Frontal cortex (tissue), 4 donors: ENCODE data around the gene CXCL8. TPM values are rescaled to one million over a fixed set of nuclear protein-coding genes. Genes with fewer than 3 reads are reported as not detected.
A peak's percentile ranks its signal among the peaks of the same experiment; 100 is the strongest.
"Not testable (repeated sequence)": the region's sequence is repeated elsewhere in the genome, so short reads cannot be mapped to it uniquely, and the experiment has no call there.

Experiments used
- DNase-seq, 2 donors: peaks; one replicate each; pipeline ENCODE4 v3.0.0; 2012; ENCODE audit warnings: low spot score in 2 of 2
- FAIRE-seq: peaks from 2 replicates; lab custom pipeline; 2012; peaks lifted over from hg19 to GRCh38; lab: Jason Lieb, UNC
- total RNA-seq: library from RNA; depleted of rRNA; stranded (reverse); fragments of >200 nt; gene quantifications from one replicate; pipeline ENCODE4 v1.2.3, GENCODE V29; 2014
- donor health status: control.
- donor health status: control.
- donor health status: control.

CXCL8 gene
- 0.41 TPM for total RNA-seq

DNA sequence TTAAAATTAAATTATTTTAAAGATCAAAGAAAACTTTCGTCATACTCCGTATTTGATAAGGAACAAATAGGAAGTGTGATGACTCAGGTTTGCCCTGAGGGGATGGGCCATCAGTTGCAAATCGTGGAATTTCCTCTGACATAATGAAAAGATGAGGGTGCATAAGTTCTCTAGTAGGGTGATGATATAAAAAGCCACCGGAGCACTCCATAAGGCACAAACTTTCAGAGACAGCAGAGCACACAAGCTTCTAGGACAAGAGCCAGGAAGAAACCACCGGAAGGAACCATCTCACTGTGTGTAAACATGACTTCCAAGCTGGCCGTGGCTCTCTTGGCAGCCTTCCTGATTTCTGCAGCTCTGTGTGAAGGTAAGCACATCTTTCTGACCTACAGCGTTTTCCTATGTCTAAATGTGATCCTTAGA lies at the start of gene CXCL8:
TSS of gene CXCL8 (plus strand) at position 217 of the 426 bp plus-strand sequence. CDS start at position 307, 90 bp downstream.
- DNase-seq = peak in 1 of 2 donors; percentile 16
- FAIRE-seq = no peak

DNA sequence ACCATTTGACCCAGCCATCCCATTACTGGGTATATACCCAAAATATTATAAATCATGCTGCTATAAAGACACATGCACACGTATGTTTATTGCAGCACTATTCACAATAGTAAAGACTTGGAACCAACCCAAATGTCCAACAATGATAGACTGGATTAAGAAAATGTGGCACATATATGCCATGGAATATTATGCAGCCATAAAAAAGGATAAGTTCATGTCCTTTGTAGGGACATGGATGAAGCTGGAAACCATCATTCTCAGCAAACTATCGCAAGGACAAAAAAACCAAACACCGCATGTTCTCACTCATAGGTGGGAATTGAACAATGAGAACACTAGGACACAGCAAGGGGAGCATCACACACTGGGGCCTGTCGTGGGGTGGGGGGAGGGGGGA lies 49.2 kb upstream of the CXCL8 start:
- not testable (repeated sequence) for DNase-seq, FAIRE-seq

DNA sequence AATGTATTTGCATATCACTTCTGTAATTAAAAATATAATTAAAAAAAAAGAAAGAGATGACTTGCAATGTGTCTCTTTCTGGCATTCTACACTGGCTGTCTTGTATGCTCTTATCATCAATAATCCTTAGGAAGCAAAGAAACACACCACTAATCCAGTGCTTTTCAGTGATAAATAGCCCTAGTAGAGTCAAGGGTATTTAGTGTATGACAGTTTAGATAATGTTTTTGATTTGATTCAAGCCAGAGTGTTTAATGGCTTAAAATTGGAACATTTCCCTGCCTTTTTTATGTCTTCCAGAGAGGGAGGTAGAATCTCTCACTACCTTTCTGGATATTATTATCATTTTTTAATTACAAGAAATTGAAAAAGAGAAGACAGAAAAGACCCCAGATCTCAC lies 48.6 kb upstream of the CXCL8 start:
- no peak for FAIRE-seq
- DNase-seq = no peak

DNA sequence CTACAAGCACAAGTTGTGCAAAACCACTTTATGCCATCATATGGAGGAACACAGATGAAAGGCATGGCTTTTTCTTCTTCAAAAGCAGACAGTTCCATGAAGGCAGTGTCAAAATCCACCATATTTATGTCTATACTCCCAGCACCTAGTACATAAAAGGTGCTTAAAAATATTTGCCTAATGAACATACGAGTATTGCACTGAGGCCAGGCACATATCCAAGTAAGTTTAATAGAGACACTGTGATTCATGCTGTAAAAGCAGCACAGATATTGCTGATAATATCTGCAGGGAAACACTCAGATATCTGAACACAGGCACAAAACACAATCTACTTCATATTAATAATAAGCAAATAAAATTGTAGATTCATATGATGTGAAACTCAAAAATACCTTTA lies 48.1 kb upstream of the CXCL8 start:
- FAIRE-seq (no peak), DNase-seq (no peak)

DNA sequence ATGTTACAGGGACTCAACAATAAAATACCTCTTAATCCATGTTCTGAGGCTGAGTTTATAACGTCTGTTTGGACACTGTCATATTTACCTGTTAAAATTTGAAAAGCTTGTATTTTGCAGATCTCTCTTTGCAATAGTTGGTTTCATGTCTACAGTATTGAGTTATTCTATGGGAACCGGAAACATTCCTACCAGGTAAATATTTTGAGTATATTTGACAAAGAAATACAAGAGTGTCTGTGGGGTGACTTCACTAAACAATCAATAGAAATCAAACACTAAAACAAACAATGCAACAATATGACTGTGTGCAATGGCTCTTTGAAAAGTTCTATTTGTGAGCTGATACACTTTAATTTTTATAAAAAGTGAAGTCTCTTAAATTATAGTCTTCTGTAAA lies 47.7 kb upstream of the CXCL8 start:
- DNase-seq = no peak
- no peak for FAIRE-seq

DNA sequence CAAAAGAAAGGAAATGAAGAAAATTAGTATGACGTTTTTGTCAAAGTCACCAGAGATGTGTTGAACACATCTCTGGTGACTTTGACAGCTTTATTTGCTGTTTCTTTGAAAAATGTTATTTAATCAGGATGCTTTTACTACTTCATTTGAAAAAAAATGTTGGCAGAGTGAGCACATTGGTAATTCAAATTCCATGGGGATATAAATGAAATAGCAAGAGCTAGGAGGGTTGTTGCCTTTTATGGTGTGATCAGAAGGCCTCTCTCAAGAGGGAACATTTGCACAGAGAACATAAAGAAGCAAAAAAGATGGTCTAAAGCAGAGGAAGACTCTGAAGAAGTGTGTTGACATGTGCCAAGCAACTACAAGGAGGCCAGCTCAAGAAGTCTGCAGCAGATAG lies 46.6 kb upstream of the CXCL8 start:
- FAIRE-seq = no peak
- no peak for DNase-seq

DNA sequence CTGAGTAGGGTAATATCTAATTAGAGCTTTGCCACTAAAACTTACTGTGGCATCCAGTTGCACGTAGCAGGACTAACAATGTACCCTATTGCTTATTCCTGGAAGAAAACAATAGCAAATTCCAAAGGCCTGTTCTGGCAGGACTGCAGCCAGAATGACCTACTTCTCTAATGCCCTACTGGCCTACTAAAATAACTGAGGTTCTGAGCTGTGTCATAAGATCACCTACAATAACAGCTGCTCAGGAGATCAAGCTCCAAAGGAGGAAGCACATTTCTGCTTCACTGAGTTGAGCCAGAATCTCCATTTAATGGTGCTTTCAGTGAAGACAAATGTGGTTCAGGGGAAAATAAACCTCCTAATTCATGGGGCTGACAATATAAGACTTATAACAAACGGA lies 42.2 kb upstream of the CXCL8 start:
- no peak for FAIRE-seq

DNA sequence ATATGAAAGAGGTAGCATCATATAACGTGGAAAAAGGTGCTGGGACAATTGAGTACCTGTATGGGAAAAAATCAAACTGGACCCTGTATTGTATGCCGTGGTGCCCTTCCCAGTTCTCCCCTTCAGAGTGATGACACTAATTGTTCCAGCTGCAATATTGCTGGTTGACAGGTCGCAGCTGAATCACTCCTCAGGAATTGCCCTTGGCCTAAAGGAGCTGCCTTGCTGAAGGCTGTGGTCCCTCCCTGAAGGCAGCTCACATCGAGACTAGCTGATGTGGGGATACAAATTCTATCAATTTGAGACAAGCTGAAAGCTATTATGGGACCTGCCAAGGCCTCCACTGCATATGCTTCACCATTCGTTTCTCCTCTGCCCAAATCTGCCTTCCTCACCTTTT lies 39.3 kb upstream of the CXCL8 start:
- FAIRE-seq (no peak), DNase-seq (no peak)

More for the DNA sequence above, 42.2 kb upstream of the CXCL8 start:
- DNase-seq = peak in 1 of 2 donors; percentile 10

DNA sequence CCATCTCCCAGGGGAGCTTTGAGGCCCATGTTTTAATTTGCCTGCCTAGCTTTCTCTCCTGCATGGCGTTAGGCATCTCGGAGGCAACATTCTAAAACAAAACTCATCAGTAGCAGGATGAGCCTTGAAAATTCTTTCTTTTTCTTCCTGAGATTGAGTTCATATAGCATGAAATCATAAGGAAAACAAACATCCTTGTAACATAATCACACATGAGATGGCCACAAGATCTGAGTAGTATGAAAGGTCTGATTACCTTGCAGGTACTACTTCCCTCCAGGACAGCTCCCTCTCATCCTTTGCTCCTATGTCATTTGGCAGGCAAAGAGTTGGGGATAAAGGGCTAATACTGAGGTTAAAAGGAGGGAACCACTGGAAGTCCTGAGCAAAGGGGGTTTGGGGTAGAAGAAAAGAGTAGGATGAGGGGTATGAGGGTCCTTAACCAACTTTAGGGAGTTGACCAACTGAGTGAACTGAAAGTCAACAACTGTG lies 37.5 kb upstream of the CXCL8 start:
- no peak for DNase-seq
- no peak for FAIRE-seq

DNA sequence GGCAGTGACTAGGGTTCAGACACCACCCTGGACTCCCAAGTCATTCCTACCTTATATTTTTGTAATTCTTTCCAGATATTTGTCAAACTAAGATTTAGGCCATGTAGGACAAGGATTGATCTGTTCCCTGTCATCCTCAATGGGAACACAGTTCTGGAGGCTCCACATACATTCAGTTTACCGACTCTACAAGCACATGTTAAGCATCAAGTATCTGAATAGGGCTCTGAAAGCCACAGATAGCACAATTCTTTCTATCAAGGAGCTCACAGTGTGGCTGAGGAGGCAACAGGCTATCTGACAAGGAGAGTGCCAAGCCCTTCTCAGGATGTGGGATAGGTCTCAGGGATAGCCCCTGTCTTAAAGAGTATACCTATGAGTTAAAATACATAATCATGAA lies 37.0 kb upstream of the CXCL8 start:
- FAIRE-seq (no peak), DNase-seq (no peak)

DNA sequence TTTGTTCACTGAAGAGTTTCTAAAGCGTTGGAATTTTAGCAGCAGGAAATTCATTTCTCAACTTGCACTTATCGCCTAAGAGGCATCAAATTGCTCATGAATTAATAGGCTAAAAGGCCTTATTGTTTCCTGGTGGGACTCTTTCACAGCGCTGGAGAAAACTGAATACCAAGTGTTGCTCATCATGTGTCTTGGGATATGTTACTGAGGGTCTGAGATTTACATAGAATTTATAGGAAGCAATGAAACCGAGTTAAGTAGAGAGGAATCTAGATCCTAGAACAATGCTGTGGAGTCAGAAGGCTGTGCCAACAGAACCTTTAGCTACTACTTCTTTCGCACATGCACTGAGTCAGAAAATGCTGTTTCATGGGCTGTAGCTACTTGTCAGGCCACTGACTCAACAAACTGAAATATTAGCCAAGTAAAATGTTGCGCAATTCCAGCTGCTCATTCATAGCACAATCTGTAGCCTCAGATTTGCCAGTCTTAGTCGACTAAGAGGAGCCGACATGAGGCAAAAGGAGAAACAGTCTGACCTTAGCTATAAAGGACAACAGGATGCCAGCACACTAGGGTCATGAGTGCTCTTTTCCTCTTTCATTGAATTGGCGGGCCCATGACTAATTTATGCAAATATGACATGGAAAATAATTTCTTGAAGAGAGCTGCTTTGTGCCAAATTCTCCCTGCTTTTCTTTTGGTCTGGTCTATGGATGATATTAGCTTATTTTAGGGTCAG lies 35.9 kb upstream of the CXCL8 start:
- FAIRE-seq = no peak
- DNase-seq = no peak

DNA sequence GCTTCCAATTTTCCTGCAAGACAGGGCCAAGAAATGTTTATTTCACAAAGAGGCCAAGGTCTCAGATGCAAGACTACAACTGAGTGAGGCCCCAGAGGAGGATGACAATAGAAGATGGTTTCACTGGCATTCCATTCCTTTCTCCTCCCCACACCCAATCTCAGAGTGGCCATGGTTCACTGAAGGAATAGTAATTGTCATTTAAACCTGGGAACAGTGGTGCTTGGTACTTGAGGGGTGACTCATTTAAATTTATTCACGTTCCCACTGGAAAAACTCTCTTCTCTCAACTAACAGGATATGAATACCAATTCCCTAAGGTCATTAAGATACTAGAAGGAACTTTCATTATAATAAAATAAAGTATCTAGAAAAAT lies 35.3 kb upstream of the CXCL8 start:
- no peak for FAIRE-seq
- DNase-seq = no peak

DNA sequence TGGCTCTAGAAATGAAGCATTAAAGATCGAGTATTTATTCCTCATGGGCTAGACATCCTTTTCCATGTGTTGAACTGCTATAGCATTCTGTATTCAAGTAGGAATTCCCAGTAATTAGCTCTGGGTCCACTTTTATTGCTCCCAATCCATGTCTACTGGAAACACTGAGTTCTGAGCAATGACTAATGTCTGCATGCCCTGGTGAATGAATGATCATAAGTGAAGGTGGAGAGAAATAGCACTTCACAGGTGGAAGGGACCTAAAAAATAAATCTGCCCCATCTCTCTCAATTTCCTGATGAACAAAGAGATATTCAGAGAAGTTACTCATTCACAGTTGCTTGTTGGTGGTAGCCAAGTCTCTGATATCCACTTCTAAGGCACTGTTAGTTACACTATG lies 34.6 kb upstream of the CXCL8 start:
- no peak for DNase-seq
- FAIRE-seq = no peak

DNA sequence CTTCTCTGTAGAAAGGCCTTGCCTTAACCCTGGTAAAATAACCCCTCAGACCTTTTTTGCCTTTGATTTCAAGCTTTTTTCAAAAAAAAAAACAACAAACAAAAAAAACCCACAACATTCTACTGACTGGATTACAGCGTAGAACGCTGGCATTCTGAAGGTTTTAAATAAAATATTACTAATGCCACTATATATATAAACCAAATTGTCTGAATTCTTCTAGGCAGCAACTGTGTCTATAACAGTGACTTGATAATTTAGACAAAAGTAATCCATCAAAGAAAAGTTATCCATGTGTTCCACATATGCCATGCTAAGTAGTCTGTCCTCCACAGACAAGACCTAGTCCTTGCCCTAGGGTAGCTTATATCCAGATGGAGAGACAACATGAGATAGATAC lies 33.6 kb upstream of the CXCL8 start:
- FAIRE-seq (no peak), DNase-seq (no peak)

DNA sequence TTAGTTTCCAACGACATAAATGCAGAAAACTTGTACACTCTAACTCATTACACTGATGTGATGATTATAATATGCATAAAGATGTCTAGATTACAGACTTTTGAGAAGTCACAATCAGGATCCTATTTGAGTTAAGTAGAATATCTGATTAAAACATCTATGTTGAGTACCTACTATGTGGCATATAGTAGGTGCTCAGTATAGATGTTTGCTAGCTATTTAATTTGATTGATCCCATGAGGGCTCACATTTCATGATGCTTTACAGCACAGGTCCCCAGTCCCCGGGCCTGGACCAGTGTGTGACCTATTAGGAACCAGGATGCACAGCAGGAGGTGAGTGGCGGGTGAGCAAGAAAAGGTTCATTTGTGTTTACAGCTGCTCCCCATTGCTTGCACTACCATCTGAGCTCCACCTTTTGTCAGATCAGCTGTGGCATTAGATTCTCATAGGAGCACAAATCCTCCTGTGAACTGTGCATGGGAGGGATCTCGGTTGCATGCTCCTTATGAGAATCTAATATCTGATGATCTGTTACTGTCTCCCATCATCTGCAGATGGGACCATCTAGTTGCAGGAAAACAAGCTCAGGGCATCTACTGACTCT lies 33.0 kb upstream of the CXCL8 start:
- FAIRE-seq (no peak), DNase-seq (no peak)

DNA sequence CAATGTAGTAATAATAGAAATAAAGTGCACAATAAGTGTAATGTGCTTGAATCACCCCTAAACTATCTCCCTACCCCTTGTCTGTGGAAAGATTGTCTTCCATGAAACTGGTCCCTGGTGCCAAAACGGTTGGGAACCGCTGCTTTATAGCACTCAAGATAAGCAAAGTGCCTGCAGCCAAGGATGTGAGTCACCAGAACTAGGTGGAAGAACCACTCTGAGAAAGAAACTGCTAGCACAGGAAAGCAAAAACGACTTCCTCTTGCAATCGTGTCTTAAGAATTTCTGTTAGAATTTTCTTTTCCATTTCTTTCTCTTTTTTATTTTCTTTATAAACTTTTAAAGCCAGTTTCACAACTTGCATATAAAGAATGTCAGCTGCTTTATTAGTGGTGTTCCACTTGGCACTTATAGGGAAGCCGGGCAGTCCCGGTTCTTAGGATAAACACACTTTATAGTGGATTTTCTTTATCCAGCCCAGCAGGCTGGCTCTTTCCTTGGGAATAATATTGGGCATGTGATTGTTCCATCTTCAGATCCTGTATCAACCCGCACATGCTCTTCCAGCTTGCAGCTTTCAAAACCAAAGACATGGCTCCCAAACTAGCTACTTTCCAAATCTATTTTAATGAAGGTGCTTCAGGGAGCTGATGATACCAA lies 32.3 kb upstream of the CXCL8 start:
- DNase-seq (no peak), FAIRE-seq (no peak)

DNA sequence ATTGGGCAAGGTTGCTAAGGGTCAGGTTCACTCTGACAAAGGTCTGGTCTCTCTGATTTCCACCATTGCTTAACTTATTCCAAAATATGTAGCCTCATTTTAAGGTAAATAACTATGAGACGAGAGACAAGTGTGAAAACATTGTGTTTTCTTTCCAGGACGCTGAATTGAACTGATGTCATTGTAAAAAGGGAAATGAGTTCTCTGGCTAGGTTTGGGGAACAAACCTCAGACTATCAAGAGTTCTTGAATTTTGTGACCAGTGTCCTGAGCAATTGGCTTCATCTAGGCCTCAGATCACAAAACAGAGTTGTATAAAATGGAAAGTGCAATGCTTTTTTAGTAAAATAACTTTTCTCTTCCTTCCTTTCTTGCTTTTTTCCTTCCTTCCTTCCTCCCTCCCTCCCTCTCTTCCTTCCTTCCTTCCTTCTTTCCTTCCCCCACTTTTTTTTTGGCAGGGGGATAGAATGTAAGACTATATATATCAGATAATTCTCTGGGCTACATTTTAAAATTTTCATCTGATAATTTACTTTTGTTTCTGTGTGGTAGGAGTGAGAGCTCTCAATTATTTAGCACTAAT lies 30.8 kb upstream of the CXCL8 start:
- FAIRE-seq = no peak
- no peak for DNase-seq

DNA sequence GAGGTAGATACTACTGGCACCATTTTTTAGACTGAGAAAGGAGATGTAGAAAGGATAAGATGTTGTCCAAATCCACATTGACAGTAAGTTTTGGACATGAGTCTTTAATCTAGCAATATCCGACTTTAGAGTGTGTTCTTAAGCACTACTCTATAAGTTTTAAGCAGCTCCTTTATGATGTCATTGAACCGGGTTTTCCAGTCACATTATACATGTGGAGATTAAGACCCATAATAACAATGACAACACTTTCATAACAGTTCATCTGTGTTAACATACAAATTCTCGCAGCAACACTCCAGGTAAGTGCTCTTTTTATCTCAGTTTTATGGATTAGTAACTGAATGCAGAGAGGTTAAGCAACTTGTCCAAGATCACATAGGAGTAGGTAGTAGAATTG lies 30.3 kb upstream of the CXCL8 start:
- DNase-seq (no peak), FAIRE-seq (no peak)

DNA sequence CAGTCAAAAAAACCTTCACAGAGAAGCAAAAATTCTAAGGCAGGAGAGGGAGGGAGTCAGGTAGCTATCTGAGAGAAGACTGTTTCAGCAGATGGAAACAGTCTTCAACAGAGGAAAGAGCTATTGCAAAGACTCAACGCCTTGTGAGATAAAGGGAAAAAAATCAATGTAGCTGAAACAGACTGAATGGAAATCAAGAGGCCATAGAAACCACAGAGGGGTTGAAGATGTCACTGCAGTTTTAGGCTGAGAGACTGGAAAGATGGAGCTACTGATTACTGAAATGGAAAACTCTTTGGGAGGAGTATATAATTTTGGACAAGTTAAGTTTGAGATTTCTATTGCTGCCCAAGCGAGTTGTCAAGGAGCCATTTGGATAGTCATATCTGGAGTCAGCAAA lies 28.4 kb upstream of the CXCL8 start:
- FAIRE-seq (no peak), DNase-seq (no peak)

DNA sequence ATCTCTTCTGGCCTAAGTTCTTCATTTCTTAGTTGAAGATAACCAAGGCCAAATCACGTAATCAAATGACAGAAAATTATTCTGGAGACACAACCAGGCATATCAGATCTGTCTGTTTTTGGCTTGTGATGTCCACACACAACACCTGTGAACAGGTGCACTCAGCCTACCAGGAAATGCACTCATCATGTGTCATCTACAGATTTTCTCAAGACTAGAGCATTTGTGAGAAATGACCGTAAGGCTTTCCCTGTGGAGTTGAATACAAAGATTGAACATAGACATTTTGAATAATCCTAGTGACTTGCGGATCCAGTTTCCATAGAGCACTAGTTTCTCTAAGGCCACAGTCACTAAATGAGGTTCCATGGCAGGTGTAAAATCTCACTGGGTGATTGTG lies 26.7 kb upstream of the CXCL8 start:
- no peak for FAIRE-seq
- DNase-seq = no peak

DNA sequence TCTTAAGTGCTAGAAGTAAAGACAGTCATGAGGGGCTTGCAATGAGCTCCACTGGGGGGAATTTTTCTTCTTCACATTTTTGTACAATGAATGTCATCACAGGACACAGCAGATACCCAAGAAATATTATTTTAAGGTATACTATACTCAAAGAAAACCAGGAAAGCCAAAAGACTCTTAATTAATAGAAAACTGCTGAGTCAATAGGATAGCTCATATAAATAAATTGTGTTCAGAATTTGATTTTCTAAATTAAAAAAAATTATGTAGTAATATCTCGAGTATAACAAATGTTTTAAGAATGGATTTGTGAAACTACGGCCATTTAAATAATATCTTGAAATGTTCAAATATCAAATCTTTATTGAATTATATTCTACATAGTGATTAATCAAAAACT lies 25.7 kb upstream of the CXCL8 start:
- no peak for DNase-seq
- peak; percentile 76 for FAIRE-seq
